Endothelial cell (in vitro differentiated cells): ENCODE data around the gene PRELP. TPM values are rescaled to one million over a fixed set of nuclear protein-coding genes. Genes with fewer than 3 reads are reported as not detected.

ENCODE experiments used
- DNase-seq: peaks from one replicate; pipeline ENCODE4 v3.0.0; 2021; ENCODE audit warnings: low spot score
- H3K27ac Mint-ChIP-seq: one replicate; pipeline ENCODE4 v1.8.0; 2021; ENCODE audit warnings: mixed read lengths, inconsistent platforms; ENCODE audit not compliant: unreplicated experiment
- H3K27me3 Mint-ChIP-seq: one replicate; pipeline ENCODE4 v1.8.0; 2021; ENCODE audit warnings: mild to moderate bottlenecking, moderate library complexity, mixed read lengths, inconsistent platforms; ENCODE audit not compliant: unreplicated experiment
- H3K36me3 Mint-ChIP-seq: one replicate; pipeline ENCODE4 v1.8.0; 2021; ENCODE audit warnings: mild to moderate bottlenecking, low read depth, mixed read lengths, inconsistent platforms; ENCODE audit not compliant: unreplicated experiment
- H3K4me1 Mint-ChIP-seq: one replicate; pipeline ENCODE4 v1.8.0; 2021; ENCODE audit warnings: mild to moderate bottlenecking, mixed read lengths, inconsistent platforms; ENCODE audit not compliant: unreplicated experiment
- H3K4me3 Mint-ChIP-seq: one replicate; pipeline ENCODE4 v1.8.0; 2021; ENCODE audit warnings: mild to moderate bottlenecking, mixed read lengths, inconsistent platforms; ENCODE audit not compliant: unreplicated experiment
- H3K9me3 Mint-ChIP-seq: one replicate; pipeline ENCODE4 v1.8.0; 2021; ENCODE audit warnings: mixed read lengths, inconsistent platforms; ENCODE audit not compliant: unreplicated experiment
- CTCF ChIP-seq: fragments of 200-600 bp; sonication (generic); IDR thresholded peaks from one replicate; pipeline ENCODE4 v1.5.0; 2021; ENCODE audit warnings: antibody characterized with exemption; ENCODE audit not compliant: unreplicated experiment
- total RNA-seq: library from RNA; stranded (reverse); fragmentation: NEBNext Ultra II Directional; extraction: Animal tissue kit (Norgen Biotek cat#: 25700); gene quantifications from one replicate; pipeline ENCODE4 v1.2.1, GENCODE V29; 2021; ENCODE audit not compliant: unreplicated experiment

The PRELP gene
- total RNA-seq, 1 donor from 2014 or later = 0.13 TPM

DNA sequence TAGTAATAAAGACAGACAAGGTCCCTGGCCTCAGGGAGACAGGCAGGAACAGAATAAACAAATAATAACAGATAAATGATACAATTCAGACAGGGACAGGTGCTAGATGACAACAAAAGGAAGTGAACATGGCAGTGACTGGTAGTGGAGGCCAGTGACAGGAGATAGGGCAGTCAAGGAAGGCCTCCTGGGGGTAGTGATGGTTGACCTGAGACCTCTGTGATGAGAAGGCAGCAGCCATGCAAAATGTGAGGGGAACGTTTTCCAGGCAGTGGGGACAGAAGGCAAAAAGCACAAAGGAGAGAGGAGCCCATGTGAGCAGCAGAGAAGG is 36.9 kb downstream of the PRELP start:
- peak overlapping the region; percentile 30 for H3K4me3 Mint-ChIP-seq
- peak overlapping the region; percentile 89 for H3K27ac Mint-ChIP-seq
- DNase-seq = no peak
- peaks cover 19% of the 10 kb centered on the region for H3K27me3 Mint-ChIP-seq
- TF ChIP-seq CTCF = no peak
- H3K4me1 Mint-ChIP-seq = peaks cover 75% of the 10 kb centered on the region
- no peaks in the 10 kb centered on the region for H3K36me3 Mint-ChIP-seq
- no peaks in the 10 kb centered on the region for H3K9me3 Mint-ChIP-seq

DNA sequence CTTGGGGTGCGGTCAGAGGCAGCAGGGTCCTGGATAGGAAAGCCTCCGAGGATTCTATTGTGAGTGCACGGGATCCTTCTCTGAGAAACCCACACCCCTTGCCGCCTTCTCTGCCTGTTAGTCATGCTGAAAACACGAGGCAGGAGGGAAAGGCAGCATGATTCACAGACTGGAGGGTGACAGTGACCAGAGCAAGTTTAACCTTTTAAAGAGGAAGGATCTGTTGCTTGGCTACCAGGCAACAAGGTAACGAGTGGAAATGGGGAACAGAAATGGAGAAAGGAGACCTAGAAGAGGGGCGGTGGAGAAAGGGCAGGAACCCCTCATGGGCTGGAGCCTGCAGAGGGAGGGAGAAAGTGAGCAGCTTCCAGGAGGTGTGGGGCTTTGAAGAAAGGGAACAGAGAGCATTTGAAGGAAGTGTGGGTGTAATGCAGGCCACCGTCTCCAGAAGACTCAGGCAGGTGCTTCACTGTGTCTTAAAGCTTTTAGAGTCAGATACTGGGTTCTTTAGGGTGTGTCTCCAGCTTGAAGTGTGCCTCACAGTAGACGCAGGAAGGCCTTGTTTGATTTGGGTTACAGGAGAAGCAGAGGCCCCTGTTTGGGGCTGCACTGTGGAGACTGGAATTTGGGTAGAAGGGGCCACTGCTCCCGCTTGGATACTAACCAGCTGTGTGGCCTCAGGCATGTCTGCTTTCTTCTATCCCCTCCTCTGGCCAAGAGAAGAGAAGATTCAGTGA is 37.4 kb downstream of the PRELP start:
- no peak for DNase-seq
- Mint-ChIP-seq H3K27ac (peak overlapping the region; percentile 89), H3K4me1 (peaks cover 71% of the 10 kb centered on the region), H3K36me3 (no peaks in the 10 kb centered on the region), H3K9me3 (no peaks in the 10 kb centered on the region), H3K27me3 (peaks cover 19% of the 10 kb centered on the region), H3K4me3 (peak overlapping the region; percentile 30)
- TF ChIP-seq CTCF = no peak

GRCh38 chr1:203513585-203514031 is 38.0 kb downstream of the PRELP start:
- Mint-ChIP-seq H3K4me3 (no peak overlapping the region), H3K36me3 (no peaks in the 10 kb centered on the region), H3K27me3 (peaks cover 17% of the 10 kb centered on the region), H3K27ac (no peak overlapping the region), H3K4me1 (peaks cover 67% of the 10 kb centered on the region), H3K9me3 (no peaks in the 10 kb centered on the region)
- TF ChIP-seq CTCF = no peak
- no peak for DNase-seq

GRCh38 chr1:203516184-203516583 is 40.6 kb downstream of the PRELP start:
- no peak overlapping the region for H3K4me3 Mint-ChIP-seq

More at GRCh38 chr1:203516184-203516583, 40.6 kb downstream of the PRELP start:
- Mint-ChIP-seq H3K27me3 (peaks cover 12% of the 10 kb centered on the region), H3K9me3 (no peaks in the 10 kb centered on the region), H3K36me3 (no peaks in the 10 kb centered on the region), H3K4me1 (peaks cover 49% of the 10 kb centered on the region), H3K27ac (no peak overlapping the region)
- DNase-seq = no peak
- TF ChIP-seq CTCF = no peak
